Sciatic nerve (tissue), 2 donors: ENCODE results near the gene PODNL1. TPM values are rescaled to one million over a fixed set of nuclear protein-coding genes. Genes with fewer than 3 reads are reported as not detected.

Source experiments
- ATAC-seq: fragments of 200-7000 bp; cut with Tn5 transposase; one replicate; pipeline ENCODE4 v1.9.1; 2020; ENCODE audit warnings: mild to moderate bottlenecking, moderate library complexity
- DNase-seq: peaks from one replicate; pipeline ENCODE4 v3.0.0-alpha.2; 2020; ENCODE audit warnings: low spot score
- intact Hi-C: fragments of 100-400 bp; cut with DNase I; formaldehyde crosslinking; loops from one replicate; pipeline ENCODE4 v1.14.2; 2022
- total RNA-seq: library from RNA; stranded (reverse); fragmentation: NEBNext Ultra II Directional; extraction: Animal tissue kit (Norgen Biotek cat#: 25700); gene quantifications from one replicate; pipeline ENCODE4 v1.2.1, GENCODE V29; 2021
- donor health status: DM: no; HTN: no; CAD: no.
- donor health status: DM: no; HTN: no; CAD: no.

PODNL1 gene, protein sequence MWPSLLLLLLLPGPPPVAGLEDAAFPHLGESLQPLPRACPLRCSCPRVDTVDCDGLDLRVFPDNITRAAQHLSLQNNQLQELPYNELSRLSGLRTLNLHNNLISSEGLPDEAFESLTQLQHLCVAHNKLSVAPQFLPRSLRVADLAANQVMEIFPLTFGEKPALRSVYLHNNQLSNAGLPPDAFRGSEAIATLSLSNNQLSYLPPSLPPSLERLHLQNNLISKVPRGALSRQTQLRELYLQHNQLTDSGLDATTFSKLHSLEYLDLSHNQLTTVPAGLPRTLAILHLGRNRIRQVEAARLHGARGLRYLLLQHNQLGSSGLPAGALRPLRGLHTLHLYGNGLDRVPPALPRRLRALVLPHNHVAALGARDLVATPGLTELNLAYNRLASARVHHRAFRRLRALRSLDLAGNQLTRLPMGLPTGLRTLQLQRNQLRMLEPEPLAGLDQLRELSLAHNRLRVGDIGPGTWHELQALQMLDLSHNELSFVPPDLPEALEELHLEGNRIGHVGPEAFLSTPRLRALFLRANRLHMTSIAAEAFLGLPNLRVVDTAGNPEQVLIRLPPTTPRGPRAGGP
- total RNA-seq: 17.8 TPM

DNA sequence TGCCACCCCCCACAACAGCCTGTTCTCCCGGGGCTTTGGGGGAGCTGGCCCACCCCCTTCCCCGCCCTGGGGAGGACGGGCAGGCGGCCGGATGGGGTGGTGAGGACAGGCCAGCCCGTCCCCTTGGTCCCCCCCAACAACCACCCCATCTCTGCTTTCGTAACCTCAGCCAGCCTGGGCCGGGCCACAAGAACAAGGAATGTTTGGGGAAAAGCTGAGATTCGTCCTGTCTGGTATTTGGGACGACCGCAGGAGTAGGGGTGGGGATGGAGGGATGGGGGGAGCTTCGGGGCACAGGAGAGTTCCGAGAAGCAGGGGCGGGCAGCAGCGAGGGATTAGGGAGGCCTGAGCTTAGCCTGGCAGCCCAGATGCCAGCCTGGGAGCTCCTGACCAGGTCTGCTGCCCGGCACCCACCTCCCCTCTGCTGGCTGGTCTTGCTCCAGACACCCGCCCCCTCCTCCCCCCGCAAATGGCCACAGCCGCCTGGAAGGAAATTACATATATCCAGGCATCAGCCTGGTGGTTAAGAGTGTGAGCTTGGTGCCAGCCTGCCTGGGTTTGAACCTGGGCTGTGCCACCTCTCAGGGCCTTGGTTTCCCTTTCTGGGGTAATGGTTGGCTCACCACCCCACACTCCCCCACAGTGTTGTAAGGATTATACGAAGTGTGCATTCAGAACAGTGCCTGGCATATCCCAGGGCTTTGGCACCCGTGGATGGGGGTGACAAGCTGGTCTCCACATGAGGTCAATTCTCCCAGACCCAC, at the start of gene PODNL1:
Gene PODNL1 (minus strand): TSS at position 117 of the 764 bp plus-strand sequence. CDS start 236 bp downstream, outside the sequence.
- ATAC-seq (peak; percentile 94), DNase-seq (no peak)
- intact Hi-C loops: no loop called here

GRCh38 chr19:13987101-13987890, 49.1 kb upstream of the PODNL1 start:
- ATAC-seq (peak; percentile 38), DNase-seq (no peak)
- intact Hi-C loops: no loop called here

GRCh38 chr19:13986348-13986904, 48.2 kb upstream of the PODNL1 start:
- intact Hi-C loops: no loop called here

GRCh38 chr19:13985771-13986347, 47.6 kb upstream of the PODNL1 start:
- ATAC-seq (peak; percentile 14), DNase-seq (no peak)
- intact Hi-C loops: no loop called here

More at GRCh38 chr19:13986348-13986904, 48.2 kb upstream of the PODNL1 start:
- DNase-seq: peak; percentile 88
- ATAC-seq: peak; percentile 83

- ATAC-seq (no peak), DNase-seq (no peak)
- intact Hi-C loops: no loop called here
These were observed 46.9 kb upstream of the PODNL1 start for GRCh38 chr19:13984875-13985741.

- DNase-seq (no peak), ATAC-seq (no peak)
- intact Hi-C loops: no loop called here
These were observed 46.0 kb upstream of the PODNL1 start for GRCh38 chr19:13984186-13984585.

GRCh38 chr19:13983213-13983889, 45.1 kb upstream of the PODNL1 start:
- ATAC-seq: no peak
- no peak for DNase-seq

GRCh38 chr19:13982773-13983172, 44.6 kb upstream of the PODNL1 start:
- no peak for DNase-seq
- intact Hi-C loops: no loop called here
- no peak for ATAC-seq

More at GRCh38 chr19:13983213-13983889, 45.1 kb upstream of the PODNL1 start:
- intact Hi-C loops: no loop called here

- DNase-seq: no peak
- intact Hi-C loops: no loop called here
- no peak for ATAC-seq
These were observed 43.8 kb upstream of the PODNL1 start for GRCh38 chr19:13981988-13982501.

DNA sequence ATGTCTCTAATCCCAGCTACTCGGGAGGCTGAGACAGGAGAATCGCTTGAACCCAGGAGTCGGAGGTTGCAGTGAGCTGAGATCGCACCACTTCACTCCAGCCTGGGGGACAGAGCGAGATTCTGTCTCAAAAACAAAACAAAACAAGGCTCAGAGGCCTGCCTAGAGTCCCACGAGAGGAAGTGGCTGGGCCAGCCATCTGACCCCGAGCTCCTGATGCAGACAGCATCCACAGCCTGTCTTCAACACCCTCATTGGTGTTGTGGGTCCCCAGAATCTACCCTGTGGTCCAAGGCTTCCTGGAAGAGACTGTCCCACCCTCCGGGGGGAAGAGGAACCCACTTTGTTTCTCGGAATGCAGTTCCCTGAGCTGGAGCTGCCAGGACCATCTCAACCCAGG, 43.2 kb upstream of the PODNL1 start:
- intact Hi-C loops: no loop called here
- ATAC-seq (no peak), DNase-seq (no peak)

DNA sequence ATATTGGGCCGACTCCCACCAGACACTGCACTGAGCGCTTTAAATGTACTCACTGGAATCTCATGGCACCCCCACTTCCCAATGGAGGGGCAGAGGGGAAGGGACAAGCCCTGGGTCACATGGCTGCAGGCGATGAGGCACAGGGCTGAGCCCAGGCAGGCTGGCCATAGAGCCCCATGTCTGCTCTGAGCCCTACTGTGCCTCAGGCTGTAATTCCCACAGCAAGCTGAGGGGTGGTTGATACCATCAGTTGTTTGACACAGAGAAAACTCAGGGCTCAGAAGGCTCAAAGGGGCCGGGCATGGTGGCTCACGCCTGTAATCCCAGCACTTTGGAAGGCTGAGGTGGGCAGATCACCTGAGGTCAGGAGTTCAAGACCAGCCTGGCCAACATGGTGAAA, 42.8 kb upstream of the PODNL1 start:
- ATAC-seq: no peak
- intact Hi-C loops: no loop called here

GRCh38 chr19:13980340-13980739, 42.1 kb upstream of the PODNL1 start:
- intact Hi-C loops: no loop called here
- ATAC-seq: no peak
- no peak for DNase-seq

More for the DNA sequence above, 42.8 kb upstream of the PODNL1 start:
- DNase-seq: no peak

GRCh38 chr19:13979686-13980085, 41.5 kb upstream of the PODNL1 start:
- ATAC-seq: no peak
- DNase-seq: no peak
- intact Hi-C loops: no loop called here

DNA sequence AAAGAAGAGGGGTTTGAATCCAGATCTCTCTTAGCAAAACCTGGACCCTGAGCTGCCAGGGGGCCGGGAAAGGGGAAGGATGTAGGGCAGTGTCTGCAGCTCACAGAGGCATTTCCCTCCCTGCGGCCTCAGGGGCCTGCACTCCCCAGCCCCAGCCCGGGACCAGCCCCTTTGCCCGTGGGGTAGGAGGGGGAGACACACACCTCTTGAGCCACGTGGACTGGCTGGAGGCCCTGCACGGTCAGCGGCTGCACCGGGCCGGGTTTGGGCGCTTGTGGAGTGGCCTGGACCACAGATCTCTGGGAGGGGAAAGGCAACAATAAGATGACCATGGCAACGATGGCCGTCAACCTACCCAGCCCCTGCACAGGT, 41.0 kb upstream of the PODNL1 start:
- ATAC-seq: peak; percentile 21
- DNase-seq: no peak
- intact Hi-C loops: no loop called here

DNA sequence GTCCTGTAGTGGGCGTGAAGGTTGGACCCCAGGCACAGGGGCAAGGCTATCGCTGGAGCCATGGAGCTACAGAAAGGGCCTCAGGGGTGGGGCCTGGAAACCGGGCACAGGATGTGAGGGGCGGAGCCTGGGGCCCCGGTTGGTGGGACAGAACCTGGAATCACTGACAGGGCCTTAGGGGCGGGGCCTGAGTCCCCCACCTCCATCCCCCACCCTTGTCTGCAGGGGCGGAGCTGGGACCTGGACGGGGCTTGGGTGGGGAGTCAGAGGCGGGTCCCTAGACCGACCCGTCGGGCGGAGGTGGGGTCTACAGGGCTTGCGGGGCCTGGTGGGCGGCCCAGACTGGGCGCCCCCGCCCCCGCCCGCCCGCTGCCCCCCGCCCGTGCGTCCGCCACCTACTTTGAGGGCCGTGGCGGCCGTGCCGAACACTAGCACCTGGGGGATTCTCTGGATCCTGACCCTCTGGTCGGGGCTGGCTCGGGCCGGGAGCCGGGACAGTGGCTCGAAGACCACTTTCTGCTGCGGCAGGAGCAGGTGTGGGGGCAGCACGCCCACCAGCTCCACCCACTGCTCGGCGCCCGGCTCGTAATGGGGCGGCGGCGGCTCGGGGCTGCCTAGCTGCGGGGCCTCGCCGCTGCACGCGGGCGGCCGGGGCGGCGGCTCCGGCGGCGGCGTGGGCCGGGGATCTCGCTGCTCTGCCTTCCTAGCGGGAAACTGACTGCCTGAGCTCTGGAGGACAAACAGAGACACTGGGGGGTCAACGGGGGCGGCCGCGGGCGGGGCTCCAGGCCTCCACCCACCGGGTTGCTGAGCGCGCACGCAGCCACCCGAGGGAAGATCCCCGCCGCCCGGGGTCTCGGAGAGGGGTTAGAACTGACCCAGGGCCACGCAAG, 40.4 kb upstream of the PODNL1 start:
- peak; percentile 80 for ATAC-seq
- intact Hi-C loops: no loop called here
- peak; percentile 85 for DNase-seq

GRCh38 chr19:13977803-13978202, 39.6 kb upstream of the PODNL1 start:
- DNase-seq: no peak
- ATAC-seq: peak; percentile 16
- intact Hi-C loops: no loop called here
